ENCODE measurements around the gene SRSF12.
"Not testable (repeated sequence)": the region's sequence is repeated elsewhere in the genome, so short reads cannot be mapped to it uniquely, and the experiment has no call there.

GRCh38 chr6:89128256-89128671 lies 10.4 kb upstream of the SRSF12 start:
- TF ChIP-seq CTCF, POLR2A (IDR thresholded peaks at IDR 0.05): not testable (repeated sequence)

Data from lower leg skin (tissue), 3 donors.